GM19452 (cell line): ENCODE measurements around the gene ARID5B.

Experiments
- ATAC-seq: cut with Tn5 transposase; IDR thresholded peaks from one replicate; pipeline ENCODE4 v1.9.1; 2021; ENCODE audit not compliant: unreplicated experiment

The ARID5B gene

DNA sequence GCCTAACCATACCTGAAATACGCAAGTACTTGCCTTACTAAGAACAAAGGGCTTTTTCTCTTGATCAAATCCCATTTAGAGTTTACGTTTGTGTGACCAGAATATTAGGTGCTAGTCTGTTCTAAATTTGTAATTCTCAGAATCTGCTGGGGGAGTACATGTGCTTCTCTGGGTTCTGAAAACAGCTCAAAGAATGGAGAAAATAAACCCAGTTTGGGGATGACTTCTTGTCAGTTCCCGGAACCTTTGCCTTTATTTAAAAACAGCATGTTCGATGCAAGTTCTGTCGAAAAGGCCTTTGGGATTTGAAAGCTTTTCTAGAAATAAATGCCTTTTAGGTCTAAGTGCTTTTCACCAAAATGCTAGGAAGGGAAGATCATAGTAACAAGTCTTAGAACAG, 147.0 kb downstream of the ARID5B start:
- no peak for ATAC-seq

DNA sequence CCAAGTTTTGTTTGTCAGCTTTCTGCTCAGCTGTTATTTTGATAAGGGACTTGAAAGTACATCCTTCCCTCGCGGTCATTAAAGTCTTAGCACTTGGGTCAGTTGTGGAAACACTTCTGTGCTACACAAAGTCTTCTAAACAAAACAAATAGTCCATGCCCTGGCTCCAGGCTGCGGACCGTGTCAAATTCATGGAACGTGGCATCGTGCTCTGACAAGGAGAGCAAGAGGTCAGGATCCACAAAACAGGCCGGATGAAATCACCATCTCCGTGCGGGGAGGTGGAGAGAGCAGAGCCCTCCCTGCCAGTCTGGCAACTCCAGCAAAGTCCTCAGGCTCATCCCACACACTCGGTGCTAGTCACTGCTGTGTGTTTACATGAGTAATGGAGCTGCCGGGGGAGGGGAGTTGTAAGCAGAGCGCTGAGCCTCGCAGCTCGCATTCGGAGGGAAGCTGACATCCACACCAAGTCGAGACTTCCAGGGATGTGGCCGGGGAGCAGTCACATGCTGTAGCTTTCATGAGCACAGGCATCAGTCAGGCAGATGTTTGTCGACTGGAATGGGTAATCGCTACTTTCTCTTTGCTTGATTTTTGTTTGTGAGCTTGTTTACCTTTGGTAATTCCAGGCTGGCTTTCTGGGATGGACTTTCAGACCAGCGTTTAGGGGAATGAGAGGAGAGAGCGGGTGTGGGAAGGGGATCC, 147.6 kb downstream of the ARID5B start:
- no peak for ATAC-seq

DNA sequence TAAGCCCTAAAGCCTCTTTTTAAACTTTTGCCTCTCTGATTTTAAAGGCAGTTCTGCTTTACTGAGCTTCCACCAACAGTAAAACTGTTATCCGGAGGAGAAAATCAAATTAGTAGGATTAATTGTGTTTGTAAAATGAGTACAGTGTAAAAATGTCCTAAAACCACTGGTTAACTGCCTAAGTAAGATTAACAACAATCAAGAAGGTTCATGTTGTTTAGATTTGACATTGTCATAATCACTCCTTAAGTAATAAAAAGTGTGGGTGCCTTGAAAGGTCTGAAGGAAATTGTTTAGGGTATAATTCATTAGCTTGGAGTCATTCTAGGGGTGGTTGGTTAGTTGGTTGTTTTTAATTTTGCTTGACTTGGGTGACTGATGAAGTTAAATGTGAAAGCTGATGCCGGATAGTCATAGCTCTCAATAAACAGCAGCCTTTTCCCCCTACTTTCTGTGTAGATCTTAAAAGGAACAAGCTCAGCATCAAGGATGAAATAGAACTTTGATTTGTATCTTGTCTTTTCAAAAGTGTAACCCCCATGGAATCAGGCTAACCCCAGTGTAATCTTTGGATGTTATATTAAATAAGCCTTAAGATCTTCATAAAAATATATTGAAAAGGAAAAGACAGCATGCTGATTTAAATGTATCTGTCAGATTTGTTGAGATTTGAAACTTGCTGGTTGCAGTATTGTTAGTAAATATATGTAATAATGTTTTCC, 148.3 kb downstream of the ARID5B start:
- no peak for ATAC-seq

DNA sequence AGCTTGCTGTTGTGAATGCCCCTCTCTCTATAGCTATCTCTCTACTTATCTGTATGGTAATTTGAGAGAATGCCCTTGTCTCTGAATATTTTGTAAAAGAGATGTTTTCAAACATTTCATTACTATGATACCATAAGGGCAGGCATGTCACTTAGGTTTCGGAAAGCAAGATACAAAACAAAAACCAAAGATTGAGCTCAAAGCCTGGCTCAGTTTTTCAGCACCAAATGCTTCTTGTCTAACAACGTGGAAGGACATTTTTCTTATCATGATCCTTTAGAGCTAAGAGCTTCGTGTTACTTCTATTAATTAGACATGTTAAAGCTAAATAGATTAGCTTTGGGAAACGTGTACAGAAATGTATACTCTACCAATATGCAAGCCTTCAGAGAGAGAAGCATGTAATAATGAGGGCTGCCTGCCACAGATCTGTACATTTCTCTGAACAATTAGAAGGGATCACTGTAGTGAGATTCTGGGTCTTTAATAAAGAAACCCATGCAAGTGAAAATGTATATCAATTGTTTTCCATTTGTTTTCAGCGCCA, 148.9 kb downstream of the ARID5B start:
- no peak for ATAC-seq

DNA sequence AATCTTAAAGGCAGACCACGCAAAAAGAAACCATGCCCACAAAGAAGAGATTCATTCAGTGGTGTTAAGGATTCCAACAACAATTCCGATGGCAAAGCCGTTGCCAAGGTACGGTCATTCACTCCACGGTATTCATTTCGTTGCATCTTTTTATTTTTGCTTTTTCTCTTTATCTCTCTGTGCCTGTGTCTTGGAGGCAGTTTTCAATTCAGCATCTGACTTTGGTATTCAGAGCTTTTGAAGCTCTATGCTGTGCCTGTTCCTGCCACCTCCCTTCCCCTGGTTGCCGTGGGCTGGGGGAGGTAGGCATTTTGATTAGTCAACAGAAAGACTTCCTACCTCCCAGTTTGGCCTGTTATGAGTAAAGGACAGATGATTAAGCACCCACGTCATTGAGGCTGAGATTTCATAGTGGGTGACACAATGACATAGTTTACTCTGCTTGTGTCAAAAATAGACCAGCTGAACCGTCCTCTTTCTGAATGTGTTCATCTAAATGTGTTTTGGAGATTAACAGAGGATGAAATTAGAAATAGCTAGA, 149.5 kb downstream of the ARID5B start:
- peak; percentile 48 for ATAC-seq

DNA sequence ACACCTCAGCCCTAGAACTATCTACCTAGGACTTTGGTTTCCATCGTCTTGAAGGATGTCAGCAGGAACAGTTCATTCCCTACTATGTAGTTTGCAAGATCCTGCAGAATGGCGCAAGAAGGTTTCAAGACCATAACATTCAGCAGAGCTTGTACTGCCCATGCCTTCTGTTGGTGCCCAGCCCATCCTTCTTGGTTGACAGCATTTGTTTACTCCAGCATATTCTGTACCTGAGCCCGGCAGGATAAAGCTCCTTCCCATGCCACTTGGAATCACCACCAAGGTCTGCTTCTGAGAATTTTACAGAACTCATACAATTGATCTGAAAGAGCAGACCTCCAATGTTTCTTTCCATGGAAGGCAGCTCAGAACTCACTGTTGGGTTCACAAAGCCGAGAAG, 150.8 kb downstream of the ARID5B start:
- no peak for ATAC-seq

DNA sequence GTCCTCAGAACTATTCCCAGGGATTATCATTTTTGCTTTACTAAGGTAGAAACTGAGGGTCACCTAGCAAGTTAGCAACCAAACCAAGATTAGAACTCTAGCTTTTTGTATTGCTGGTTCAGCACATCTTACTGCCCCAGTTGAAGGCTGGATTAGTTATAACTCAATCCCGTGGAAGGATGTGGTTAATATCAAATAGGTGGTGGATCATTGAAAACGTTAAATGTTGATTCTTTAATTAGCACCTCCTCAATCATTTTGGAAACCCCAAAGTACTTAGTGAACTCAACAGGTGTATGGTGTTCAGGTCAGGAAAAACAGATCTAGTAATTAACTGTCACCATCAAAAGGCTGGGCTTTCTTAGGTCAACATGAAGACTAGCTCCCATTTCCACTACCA, 152.4 kb downstream of the ARID5B start:
- no peak for ATAC-seq

DNA sequence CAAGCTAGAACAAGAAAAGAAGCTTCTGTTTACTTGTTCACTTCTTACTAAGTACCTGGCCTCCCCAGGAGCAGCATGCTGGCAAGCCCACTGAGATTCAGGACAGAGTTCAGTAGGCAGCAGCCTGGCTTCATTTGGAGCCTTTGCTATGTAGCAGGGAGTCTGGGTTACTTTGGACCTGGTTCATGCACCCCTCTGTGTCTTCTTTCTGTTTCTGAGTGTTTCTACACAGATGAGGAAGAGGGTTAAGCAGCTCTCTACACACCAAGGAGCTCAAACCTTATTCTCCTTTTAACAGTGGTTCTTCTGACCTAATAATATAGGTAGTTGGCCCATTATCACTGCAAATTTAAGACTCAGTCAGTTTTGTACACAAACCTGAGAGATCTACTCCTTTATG, 152.9 kb downstream of the ARID5B start:
- ATAC-seq, result peak; percentile 34

DNA sequence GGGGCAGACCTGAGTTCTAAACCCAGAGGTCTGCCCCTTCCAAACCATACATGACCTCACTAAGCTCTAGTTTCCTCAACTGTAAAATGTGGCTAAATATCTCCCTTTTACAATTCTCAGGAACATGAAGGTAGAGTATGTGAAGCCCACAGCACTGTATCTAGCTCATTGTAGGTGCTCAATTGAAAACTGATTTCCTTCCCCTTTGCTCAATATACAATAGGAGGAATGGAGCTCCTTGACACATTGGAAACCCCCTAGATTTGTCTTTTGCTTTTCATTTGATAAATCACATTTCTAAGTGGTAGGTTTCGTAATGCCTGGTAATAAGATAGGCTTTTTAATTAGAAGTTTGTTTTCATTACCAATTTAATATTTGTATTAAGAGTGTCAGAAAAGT, 153.3 kb downstream of the ARID5B start:
- peak; percentile 36 for ATAC-seq

DNA sequence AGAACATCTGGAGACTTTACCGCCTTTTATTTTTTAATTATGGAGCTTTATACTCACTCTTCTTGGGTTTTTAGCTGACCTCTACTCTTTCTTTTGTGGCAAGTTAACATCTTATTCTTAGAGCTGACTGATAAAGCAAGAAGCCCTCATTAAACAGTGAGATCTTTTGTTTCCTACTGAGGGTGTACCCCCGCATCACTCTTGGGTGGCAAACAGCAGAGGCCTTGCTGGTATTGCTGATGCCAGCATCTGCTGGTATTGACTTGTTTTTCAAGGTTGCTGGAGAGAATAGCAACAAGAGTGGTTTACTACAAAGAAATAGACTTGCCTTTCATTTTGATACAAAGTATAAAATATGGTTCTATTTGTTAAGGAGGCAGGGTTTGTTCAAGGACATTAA, 154.7 kb downstream of the ARID5B start:
- ATAC-seq, result no peak

DNA sequence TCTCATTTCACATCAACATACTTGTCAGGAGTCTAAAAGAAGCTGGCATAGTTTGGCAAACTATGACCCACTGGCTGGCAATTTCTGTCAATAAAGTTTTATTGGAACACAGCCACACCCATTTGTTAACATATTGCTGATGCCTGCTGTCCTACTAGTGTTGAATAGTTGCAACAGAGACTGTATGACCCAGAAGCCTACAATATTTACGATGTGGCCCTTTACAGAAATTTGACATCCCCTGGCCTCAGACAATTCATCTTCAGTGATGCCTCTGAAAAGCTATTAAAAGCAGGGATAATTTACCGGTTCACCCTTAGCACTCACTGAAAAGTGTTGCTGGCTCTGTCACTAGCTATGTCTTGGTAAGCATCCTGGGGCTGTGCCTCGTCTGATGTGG, 155.2 kb downstream of the ARID5B start:
- no peak for ATAC-seq

DNA sequence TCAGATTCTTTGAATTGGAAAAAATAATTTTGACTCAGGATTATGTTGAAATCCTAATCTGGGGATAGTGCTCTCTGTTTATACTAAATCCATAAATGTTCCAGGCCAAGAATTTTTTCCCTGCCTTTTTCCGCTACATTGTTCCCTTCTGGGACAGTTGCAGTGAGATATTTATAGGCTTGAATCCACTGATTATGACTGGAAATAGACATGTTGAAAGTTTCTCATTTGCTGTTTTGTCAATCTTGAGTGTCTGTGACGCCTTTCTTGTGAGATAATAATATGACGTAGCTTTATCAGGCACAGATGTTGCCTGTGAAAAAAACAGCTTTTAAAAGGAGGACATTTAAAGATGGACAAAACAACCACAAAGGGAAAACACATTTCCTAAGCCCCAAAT, 155.9 kb downstream of the ARID5B start:
- no peak for ATAC-seq

DNA sequence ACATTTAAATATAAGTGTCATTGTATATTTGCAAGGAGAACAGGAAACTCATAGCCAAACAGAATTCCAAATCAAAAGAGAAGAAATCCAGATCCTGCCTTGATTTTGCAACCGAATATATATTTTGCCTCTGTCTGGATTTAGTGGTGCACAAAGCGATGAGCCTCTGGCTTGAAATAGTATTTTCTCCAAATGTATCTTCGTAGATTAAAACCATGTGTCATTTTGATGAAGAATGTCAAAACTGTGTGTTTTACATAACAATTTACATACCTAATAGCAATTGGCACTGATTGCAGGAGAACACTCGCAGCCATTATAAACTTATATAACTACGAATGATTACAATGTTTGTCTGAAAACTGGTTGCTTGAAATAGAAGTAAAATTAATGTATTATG, 156.4 kb downstream of the ARID5B start:
- ATAC-seq, result no peak

DNA sequence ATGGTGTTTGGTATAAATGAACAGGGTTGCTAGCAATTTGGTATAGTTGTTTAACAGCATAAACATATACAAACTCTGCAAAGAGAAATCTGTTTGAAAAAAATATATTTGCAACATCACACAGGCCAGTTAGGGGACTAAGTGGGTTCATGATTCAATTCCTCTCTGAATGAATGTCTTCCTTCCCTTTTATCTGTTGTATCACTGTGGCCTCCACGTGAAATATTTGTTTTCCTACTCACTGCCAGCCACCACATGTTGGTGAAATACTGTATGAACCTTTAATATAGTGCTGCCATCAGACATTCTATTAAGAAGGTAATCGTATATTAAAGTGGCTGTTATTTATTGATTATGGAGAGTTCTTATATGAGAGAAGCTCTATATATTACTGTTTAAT, 157.0 kb downstream of the ARID5B start:
- ATAC-seq, result no peak

DNA sequence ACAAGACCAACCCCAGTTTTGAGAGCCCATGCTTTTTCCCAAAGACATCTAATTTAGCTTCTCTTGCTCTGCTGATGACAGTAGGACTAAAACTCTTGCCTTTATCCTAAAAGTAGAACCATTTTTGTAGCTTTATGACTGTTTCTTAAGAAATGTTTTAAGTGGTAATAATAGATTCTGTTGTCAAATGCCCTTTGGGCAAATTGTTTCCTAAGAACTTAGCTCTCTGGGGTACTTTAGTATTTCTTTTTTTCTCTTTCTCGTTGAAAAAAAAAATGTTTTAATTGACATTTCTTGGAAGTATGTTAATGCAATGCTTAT, 157.4 kb downstream of the ARID5B start:
- ATAC-seq, result no peak

DNA sequence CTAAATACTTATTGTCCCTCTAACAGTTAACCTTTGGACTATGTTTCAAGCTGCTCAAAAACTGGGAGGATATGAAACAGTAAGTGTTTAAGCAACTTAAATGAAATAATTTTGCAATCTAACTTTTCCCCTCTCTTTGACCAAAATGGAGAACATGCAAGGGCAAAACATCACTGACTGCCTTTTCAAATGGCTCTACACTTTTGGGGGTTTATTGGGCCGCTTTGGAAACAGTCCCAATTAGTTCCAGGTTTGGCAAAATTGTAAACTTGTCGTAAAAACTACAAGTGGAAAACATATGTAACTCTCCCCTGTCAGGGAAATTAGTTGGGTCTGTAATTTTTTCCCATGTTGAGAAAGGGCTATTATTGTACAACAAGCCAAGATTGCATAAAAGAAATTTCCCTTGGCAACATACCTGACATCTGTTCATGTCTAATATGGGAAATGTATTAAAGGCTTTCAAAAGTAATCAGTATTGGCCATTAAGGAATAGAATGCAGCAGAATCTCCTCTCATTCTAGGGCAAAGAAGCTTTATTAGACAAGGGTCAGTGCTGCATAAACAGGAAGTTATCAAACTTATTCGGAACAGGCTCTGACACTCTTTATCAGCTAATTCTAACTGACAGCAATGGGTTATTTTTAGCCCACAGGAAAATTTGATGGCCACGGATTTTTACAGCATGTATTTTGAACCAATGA, 157.9 kb downstream of the ARID5B start:
- no peak for ATAC-seq

DNA sequence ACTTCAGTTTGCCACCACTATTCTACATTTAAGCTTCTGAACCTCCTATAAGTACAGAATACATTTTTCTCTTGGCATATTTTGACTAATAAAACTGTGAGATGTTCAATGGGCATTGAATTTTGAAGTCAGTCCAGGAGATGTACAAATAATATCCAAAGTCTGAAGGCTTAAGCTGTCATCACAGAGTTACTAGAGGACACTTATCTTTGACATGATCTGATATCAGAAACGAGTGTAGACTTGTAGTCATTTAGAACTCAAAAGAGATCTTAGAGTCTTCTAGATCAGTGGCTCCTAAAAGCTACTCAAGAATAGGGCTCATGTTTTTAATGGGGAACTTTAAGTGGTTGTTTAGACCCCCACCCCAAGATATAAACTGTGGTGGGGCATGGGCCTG, 160.5 kb downstream of the ARID5B start:
- no peak for ATAC-seq

DNA sequence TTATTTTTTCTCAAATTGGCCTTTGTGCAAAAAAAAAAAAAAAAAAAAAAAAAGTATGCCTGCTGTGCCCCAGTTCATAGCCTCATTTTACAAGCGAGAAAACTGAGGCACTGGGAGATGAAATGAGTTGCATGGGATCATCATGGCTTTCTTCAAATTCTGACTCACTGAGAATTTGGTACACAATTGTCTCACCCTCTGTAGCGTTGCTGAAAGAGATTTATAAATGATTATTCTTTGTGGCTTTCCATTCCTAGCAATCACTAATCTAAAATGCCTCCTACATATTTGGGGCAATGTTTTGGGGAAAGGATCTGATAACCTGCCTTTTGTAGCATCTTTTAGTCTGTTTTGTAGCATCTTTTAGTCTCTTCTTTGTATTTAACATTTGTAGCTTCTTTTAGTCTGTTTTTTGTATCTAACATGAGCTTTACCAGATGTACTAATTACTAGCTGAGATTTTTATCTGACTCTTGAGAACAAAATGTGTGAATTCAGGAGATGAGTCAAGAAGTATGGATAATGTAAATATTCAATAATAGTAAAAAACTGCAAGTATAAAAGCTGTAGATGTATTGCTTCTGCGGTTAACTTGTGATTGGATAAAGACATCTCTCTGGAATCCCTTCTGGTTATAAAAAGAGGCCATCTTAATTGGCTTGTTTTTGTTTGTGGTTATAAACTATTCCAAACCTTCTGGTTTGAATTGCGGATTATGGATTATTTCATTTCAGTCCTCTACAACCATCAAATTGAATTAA, 161.4 kb downstream of the ARID5B start:
- ATAC-seq, result no peak

DNA sequence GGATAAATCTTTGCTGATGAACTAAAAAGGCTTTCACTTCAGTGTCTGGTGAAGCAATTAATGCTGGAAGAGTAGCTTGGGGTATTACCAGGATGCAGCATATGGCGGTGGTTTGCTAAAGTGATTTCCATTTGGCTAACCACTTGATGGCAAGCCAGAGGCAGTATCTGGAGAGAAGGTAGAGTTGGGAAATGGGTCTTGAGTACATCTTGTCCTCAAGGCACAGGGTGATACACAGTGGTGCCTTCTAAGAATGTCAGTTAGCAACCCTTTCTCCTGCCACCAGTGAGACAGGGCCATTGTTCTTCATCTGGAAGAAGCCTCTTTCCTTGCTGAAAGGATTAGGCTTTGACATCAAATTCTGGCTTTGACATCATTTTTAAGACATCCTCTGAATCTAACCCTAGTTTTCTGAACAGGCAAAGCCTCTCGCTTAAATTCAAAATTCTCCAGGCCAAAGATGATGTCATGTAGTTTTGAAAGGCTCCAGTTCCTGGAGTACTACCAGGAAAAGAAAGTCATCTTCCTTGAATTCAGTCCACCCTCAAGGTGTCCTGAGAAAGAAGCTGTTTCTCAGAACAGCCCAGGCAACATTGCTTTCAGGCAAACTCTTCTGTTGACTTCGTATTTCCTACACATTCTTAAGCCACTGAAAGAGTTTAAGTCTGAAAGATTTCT, 162.4 kb downstream of the ARID5B start:
- ATAC-seq, result no peak

DNA sequence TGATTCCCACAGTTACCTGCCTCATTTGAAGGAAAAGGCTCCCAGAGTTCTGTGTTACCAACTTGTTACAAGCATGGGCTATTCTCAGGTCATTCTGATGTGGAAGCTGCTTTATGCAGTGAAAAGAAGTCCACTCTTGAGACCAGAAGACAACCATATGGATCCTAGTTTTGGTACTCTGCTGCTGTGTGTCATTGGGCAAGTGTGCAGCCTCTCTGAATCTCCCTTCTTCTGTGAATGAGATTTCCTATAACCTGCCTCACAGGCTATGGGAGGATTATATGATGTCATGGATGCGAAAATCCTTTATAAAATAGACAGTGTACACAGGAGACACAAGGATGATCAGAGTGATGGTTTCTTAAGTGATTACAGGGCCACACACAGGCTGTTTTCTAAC, 166.1 kb downstream of the ARID5B start:
- no peak for ATAC-seq

DNA sequence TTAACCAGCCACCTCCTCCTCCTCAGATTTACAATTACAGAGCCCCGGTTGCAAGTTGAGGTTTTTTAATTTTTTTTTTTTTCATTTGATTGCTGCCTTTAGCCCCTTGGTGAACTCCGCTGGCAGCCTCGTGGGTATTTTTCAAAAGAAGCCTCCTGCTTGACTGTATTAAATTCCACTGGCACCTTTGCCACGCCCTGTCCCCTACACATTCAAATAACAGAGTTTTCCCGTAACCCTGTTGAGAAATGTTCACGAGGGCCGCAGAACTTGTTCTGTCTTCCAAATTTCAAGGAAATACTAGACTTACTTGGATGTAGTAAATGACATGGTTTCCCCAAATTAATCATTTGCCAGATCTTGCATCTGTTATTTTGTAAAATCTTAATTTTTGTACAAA, 167.0 kb downstream of the ARID5B start:
- no peak for ATAC-seq
